GM21825 (cell line): ENCODE measurements around the gene ADAMTSL3.

Experiments
- ATAC-seq: cut with Tn5 transposase; IDR thresholded peaks from one replicate; pipeline ENCODE4 v1.9.1; 2021; ENCODE audit warnings: mild to moderate bottlenecking, moderate library complexity; ENCODE audit not compliant: unreplicated experiment

Gene ADAMTSL3

GRCh38 chr15:83866692-83867091, 212.8 kb downstream of the ADAMTSL3 start:
- ATAC-seq = no peak

- no peak for ATAC-seq
Measured at GRCh38 chr15:83869341-83869740, 215.4 kb downstream of the ADAMTSL3 start.

- peak; percentile 73 for ATAC-seq
Measured at GRCh38 chr15:83871808-83872559, 218.1 kb downstream of the ADAMTSL3 start.

- no peak for ATAC-seq
Measured at GRCh38 chr15:83873966-83874365, 220.0 kb downstream of the ADAMTSL3 start.

- no peak for ATAC-seq
Measured at GRCh38 chr15:83880529-83880928, 226.6 kb downstream of the ADAMTSL3 start.

GRCh38 chr15:83881156-83881555, 227.2 kb downstream of the ADAMTSL3 start:
- no peak for ATAC-seq

- ATAC-seq = no peak
Measured at GRCh38 chr15:83886321-83886720, 232.4 kb downstream of the ADAMTSL3 start.

GRCh38 chr15:83887404-83887803, 233.5 kb downstream of the ADAMTSL3 start:
- ATAC-seq = no peak

- no peak for ATAC-seq
Measured at GRCh38 chr15:83887961-83888360, 234.0 kb downstream of the ADAMTSL3 start.

- no peak for ATAC-seq
Measured at GRCh38 chr15:83889995-83890394, 236.1 kb downstream of the ADAMTSL3 start.

GRCh38 chr15:83890587-83890986, 236.7 kb downstream of the ADAMTSL3 start:
- no peak for ATAC-seq

GRCh38 chr15:83892498-83892897, 238.6 kb downstream of the ADAMTSL3 start:
- no peak for ATAC-seq

- ATAC-seq = no peak
Measured at GRCh38 chr15:83893308-83893707, 239.4 kb downstream of the ADAMTSL3 start.

- no peak for ATAC-seq
Measured at GRCh38 chr15:83897037-83897436, 243.1 kb downstream of the ADAMTSL3 start.

- ATAC-seq = no peak
Measured at GRCh38 chr15:83898361-83898760, 244.4 kb downstream of the ADAMTSL3 start.

GRCh38 chr15:83899670-83900069, 245.7 kb downstream of the ADAMTSL3 start:
- no peak for ATAC-seq

GRCh38 chr15:83904107-83905040, 250.5 kb downstream of the ADAMTSL3 start:
- ATAC-seq = no peak

- no peak for ATAC-seq
Measured at GRCh38 chr15:83905556-83906273, 251.8 kb downstream of the ADAMTSL3 start.

- no peak for ATAC-seq
Measured at GRCh38 chr15:83911345-83911744, 257.4 kb downstream of the ADAMTSL3 start.

- no peak for ATAC-seq
Measured at GRCh38 chr15:83912343-83912742, 258.4 kb downstream of the ADAMTSL3 start.

GRCh38 chr15:83913034-83913632, 259.2 kb downstream of the ADAMTSL3 start:
- no peak for ATAC-seq
